Omental fat pad (tissue), 4 donors: Measurements from ENCODE around the gene CHL1. TPM values are rescaled to one million over a fixed set of nuclear protein-coding genes. Genes with fewer than 3 reads are reported as not detected.

Experiments
- ATAC-seq: fragments of 150-250 bp; one replicate; pipeline ENCODE4 v1.9.1; 2016; ENCODE audit warnings: mild to moderate bottlenecking, moderate library complexity; ENCODE audit not compliant: low FRiP score
- DNase-seq: peaks from one replicate; pipeline ENCODE4 v3.0.0-alpha.2; 2019; ENCODE audit warnings: low spot score
- total RNA-seq, 4 donors: library from RNA; depleted of rRNA; stranded (reverse); fragments of >200 nt; gene quantifications; one replicate each; pipeline ENCODE4 v1.1.0, GENCODE V29; 2016
- TF ChIP-seq, protein P1 (sequence below), 3 donors: fragments of 450-650 bp; IDR thresholded peaks; one replicate each; pipeline ENCODE4 v1.5.1; 2016 to 2017; ENCODE audit warnings: antibody characterized with exemption in 3 of 3, mild to moderate bottlenecking in 3 of 3, moderate library complexity in 2 of 3

Gene CHL1
- total RNA-seq, 4 donors from 2014 or later: 18.7 to 64.2 (median 42.1) TPM

DNA sequence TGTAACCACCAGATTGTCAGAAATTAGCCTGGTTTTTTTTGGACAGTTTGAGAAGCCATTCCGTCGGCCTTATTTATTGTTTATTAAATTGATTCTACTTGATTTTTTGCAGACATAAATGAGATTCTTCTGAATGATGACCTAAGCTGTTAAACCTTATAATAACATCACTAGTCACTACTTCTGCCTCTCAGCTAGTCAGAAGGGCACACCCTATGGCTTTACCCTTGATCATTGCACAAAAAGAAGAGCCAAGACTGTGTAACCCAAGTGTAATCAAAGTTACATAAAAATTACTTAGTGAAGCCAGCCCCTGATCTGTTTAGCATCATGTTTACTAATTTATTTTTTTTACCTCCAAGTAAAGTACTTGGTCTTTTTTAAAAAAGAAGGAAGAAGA lies 64.3 kb downstream of the CHL1 start:
- ATAC-seq (no peak), DNase-seq (no peak)
- TF ChIP-seq, protein P1, sequence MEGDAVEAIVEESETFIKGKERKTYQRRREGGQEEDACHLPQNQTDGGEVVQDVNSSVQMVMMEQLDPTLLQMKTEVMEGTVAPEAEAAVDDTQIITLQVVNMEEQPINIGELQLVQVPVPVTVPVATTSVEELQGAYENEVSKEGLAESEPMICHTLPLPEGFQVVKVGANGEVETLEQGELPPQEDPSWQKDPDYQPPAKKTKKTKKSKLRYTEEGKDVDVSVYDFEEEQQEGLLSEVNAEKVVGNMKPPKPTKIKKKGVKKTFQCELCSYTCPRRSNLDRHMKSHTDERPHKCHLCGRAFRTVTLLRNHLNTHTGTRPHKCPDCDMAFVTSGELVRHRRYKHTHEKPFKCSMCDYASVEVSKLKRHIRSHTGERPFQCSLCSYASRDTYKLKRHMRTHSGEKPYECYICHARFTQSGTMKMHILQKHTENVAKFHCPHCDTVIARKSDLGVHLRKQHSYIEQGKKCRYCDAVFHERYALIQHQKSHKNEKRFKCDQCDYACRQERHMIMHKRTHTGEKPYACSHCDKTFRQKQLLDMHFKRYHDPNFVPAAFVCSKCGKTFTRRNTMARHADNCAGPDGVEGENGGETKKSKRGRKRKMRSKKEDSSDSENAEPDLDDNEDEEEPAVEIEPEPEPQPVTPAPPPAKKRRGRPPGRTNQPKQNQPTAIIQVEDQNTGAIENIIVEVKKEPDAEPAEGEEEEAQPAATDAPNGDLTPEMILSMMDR (IDR thresholded peaks at IDR 0.05): no peak

DNA sequence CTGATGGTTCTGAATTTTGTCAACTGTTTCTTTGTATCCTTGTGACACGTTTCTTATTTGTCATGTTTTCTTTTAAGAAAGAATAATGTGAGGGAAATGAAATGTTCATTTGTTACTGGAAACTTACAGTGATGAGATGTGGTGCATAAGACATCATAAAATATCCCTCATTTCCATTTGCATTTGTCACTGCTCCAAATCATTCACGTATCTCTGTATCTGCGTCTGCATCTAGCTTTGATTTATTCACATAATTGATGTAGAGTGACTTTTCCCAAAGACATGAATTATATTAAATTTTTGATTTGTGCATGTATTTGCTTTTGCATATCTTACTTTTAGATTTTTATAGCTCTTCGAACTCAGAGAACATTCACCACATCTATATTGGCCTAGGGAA lies 66.8 kb downstream of the CHL1 start:
- no peak for ATAC-seq
- TF ChIP-seq, protein P1 (IDR thresholded peaks at IDR 0.05): no peak
- DNase-seq: no peak

DNA sequence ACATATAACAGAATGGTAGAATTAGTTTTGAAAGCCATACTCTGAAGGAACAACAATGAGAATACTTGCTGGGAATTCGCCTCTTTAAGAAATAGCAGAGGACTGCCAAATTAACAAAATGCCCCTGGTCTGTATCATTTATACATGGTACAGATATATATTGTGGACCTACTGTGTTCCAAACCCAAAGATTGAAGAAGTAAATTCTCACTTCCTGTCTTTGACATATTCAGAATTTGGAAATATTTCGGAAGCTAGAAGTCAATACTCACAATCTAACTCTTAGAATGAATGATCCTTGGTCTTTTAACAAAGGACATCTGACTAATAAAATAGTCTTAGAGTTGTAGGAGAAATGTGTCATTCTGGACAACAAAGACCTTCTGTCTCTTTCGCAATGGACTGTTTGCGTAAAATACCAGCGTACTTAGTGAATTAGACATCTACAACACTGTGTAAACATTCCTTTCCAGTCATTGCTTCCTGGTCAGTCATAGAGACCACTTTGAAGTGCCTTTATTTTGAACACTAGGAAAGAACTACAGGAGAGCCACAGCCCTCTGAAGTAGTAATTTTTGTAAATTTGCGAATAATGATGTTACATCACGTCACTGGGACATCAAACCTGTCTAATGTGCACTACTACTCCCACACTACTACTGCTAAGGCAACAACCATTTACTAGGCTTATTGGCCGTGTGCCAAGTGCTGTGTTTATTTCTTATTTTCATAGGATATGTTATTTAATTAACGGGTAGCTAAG lies 68.0 kb downstream of the CHL1 start:
- TF ChIP-seq, protein P1 (IDR thresholded peaks at IDR 0.05): no peak
- no peak for ATAC-seq
- DNase-seq: no peak

DNA sequence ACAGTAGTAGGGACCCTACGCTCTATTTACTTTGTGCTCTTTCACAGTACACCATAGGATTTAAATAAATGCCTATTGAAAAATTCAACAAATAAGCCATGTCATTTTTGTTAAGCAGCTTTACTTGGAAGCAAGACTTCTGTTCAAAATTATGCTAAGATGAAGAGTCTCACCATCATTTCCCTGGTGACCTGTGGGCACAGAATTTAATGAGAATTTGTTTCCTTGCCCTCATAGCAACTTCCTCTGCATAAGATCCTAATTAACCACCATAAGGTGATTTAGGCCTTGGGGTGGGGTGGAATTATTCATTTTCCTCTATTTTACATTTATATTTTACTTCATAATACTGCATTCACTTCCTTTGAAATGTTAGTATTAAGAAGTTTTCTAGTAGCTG lies 70.5 kb downstream of the CHL1 start:
- TF ChIP-seq, protein P1 (IDR thresholded peaks at IDR 0.05): no peak
- ATAC-seq (no peak), DNase-seq (no peak)

DNA sequence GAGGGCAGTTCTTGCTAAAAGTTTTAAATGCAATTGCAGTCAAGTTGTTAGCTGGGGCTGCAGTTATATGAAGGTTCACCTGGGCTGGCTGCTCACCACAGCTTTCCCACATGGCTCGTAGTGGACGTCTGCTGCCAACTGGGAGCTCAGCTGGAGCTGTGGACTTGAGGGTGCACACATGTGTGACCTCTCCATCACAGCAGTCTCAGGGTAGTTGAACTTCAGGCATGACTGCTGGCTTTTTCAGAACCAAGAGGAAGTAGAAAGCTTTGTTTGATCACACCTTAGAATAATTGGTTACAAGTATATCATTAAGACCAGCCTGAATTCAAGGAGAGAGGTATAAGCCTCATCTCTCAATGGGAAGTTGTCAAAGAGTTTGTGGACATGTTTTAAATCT lies 74.1 kb downstream of the CHL1 start:
- ATAC-seq (no peak), DNase-seq (no peak)
- TF ChIP-seq, protein P1 (IDR thresholded peaks at IDR 0.05): no peak

DNA sequence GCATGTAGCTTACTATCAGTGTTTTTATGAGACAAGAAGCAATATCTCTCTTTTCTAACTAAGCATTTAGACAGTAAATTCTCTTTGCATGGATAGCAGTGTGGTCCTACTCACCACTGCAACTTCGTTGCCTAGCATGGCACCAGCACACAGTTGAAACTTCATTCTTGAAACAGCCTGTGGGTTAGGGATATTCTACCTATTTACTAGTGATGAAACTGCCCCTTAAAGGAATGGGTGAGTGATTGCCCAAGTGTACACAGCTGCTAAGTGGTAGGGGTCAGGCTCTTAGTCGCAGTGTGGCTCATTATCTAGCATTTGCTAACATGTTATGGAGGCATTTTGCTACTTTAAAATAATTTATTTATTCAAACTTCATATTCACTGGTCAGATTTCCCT lies 78.4 kb downstream of the CHL1 start:
- DNase-seq (no peak), ATAC-seq (no peak)
- TF ChIP-seq, protein P1 (IDR thresholded peaks at IDR 0.05): no peak

DNA sequence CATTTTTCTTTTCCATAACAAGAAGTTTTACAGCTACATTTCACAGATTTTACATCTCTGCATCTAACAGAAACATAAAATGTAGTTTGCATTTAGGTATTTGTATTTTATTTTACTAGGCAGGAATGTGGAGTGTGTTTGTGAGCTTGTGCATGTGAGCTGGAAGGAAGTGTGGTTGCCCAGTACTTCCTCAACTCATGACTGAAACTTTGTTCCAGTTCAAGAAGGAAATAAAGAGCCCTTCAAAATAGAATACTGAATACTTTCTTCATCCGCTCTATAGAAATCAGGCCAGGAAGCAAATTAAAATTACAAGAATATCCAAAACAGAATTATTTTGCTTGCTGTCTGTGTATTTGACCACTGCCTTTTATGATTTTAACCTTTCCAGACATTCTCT lies 81.3 kb downstream of the CHL1 start:
- TF ChIP-seq, protein P1 (IDR thresholded peaks at IDR 0.05): no peak
- no peak for ATAC-seq
- no peak for DNase-seq
